SK-N-MC (cell line): Measurements from ENCODE around the gene ISM1.

ENCODE experiments used
- DNase-seq: peaks from one replicate; pipeline ENCODE4 v3.0.0-alpha.2; 2011; ENCODE audit warnings: low read depth, low spot score
- H3K27ac ChIP-seq: fragments of 200-600 bp; sonication (generic); 2 replicates; pipeline ENCODE4 v1.5.1; 2016; ENCODE audit warnings: mixed run types
- H3K36me3 ChIP-seq: fragments of 200-600 bp; sonication (generic); 2 replicates; pipeline ENCODE4 v1.6.1; 2017; ENCODE audit warnings: antibody characterized with exemption, low read length, mixed read lengths; ENCODE audit not compliant: insufficient read depth
- H3K4me3 ChIP-seq: fragments of 200-600 bp; sonication (generic); 2 replicates; pipeline ENCODE4 v1.5.1; 2016
- H3K9ac ChIP-seq: fragments of 200-600 bp; sonication (generic); 2 replicates; pipeline ENCODE4 v1.8.0; 2017; ENCODE audit warnings: mixed run types, mixed read lengths; ENCODE audit not compliant: insufficient read length
- H3K9me3 ChIP-seq: fragments of 200-600 bp; sonication (generic); 2 replicates; pipeline ENCODE4 v1.6.1; 2017; ENCODE audit warnings: low read depth, mild to moderate bottlenecking, antibody characterized with exemption, low read length, moderate library complexity, mixed read lengths
- EZH2 ChIP-seq: fragments of 200-600 bp; sonication (generic); IDR thresholded peaks from one replicate; pipeline ENCODE4 v1.6.1; 2017; ENCODE audit warnings: antibody characterized with exemption
- FOXP2 ChIP-seq: optimal IDR thresholded peaks from 2 replicates; pipeline ENCODE3; 2011; ENCODE audit warnings: mild to moderate bottlenecking, moderate library complexity; ENCODE audit not compliant: insufficient read depth; ENCODE audit errors: extremely low read length, control extremely low read depth
- POLR2AphosphoS5 ChIP-seq: IDR thresholded peaks from 2 replicates; pipeline ENCODE4 v1.6.1; 2012; ENCODE audit warnings: mild to moderate bottlenecking, low read depth, low read length, borderline replicate concordance

Gene ISM1

GRCh38 chr20:13220904-13221297, at the start of gene ISM1:
Gene ISM1, plus strand, starts transcription at chr20:13221274. Its CDS starts 503 bp downstream, at chr20:13221777.
- H3K4me3 ChIP-seq, result peak within 1 kb of the TSS; percentile 58
- H3K9ac ChIP-seq, result no peak within 1 kb of the TSS
- no peak for DNase-seq
- TF ChIP-seq EZH2 (no peak), FOXP2 (no peak), POLR2AphosphoS5 (no peak)
- H3K27ac ChIP-seq, result no peak within 1 kb of the TSS
- H3K9me3 ChIP-seq, result no peaks in the 10 kb centered on the region
- H3K36me3 ChIP-seq, result no peaks in the 10 kb centered on the region

- DNase-seq, result no peak
- no peak overlapping the region for H3K27ac ChIP-seq
- TF ChIP-seq FOXP2 (no peak), POLR2AphosphoS5 (no peak), EZH2 (no peak)
Measured at GRCh38 chr20:13173201-13173600, 47.9 kb upstream of the ISM1 start.

GRCh38 chr20:13174402-13174801, 46.7 kb upstream of the ISM1 start:
- TF ChIP-seq FOXP2 (no peak), POLR2AphosphoS5 (no peak), EZH2 (no peak)
- no peaks in the 10 kb centered on the region for H3K36me3 ChIP-seq

More at GRCh38 chr20:13173201-13173600, 47.9 kb upstream of the ISM1 start:
- H3K9ac ChIP-seq, result no peak overlapping the region
- H3K36me3 ChIP-seq, result no peaks in the 10 kb centered on the region
- H3K4me3 ChIP-seq, result no peak overlapping the region
- no peaks in the 10 kb centered on the region for H3K9me3 ChIP-seq

GRCh38 chr20:13180986-13181889, 39.8 kb upstream of the ISM1 start:
- no peaks in the 10 kb centered on the region for H3K9me3 ChIP-seq
- TF ChIP-seq FOXP2 (no peak), EZH2 (no peak), POLR2AphosphoS5 (no peak)
- H3K4me3 ChIP-seq, result no peak overlapping the region
- no peak overlapping the region for H3K9ac ChIP-seq
- no peak overlapping the region for H3K27ac ChIP-seq
- H3K36me3 ChIP-seq, result no peaks in the 10 kb centered on the region
- DNase-seq, result no peak

More at GRCh38 chr20:13174402-13174801, 46.7 kb upstream of the ISM1 start:
- Histone ChIP-seq H3K9ac (no peak overlapping the region), H3K9me3 (no peaks in the 10 kb centered on the region), H3K4me3 (no peak overlapping the region), H3K27ac (no peak overlapping the region)
- no peak for DNase-seq

GRCh38 chr20:13183005-13183404, 38.1 kb upstream of the ISM1 start:
- no peak overlapping the region for H3K9ac ChIP-seq
- no peak for DNase-seq
- TF ChIP-seq FOXP2, result no peak
- no peak for TF ChIP-seq EZH2
- no peak for TF ChIP-seq POLR2AphosphoS5
- no peak overlapping the region for H3K27ac ChIP-seq
- H3K36me3 ChIP-seq, result no peaks in the 10 kb centered on the region
- H3K9me3 ChIP-seq, result no peaks in the 10 kb centered on the region
- H3K4me3 ChIP-seq, result no peak overlapping the region

GRCh38 chr20:13186043-13186774, 34.9 kb upstream of the ISM1 start:
- no peak overlapping the region for H3K27ac ChIP-seq
- H3K9me3 ChIP-seq, result no peaks in the 10 kb centered on the region
- no peak overlapping the region for H3K9ac ChIP-seq
- no peak for DNase-seq
- TF ChIP-seq EZH2 (no peak), FOXP2 (no peak), POLR2AphosphoS5 (no peak)
- no peaks in the 10 kb centered on the region for H3K36me3 ChIP-seq
- H3K4me3 ChIP-seq, result no peak overlapping the region

GRCh38 chr20:13187899-13188298, 33.2 kb upstream of the ISM1 start:
- no peak overlapping the region for H3K9ac ChIP-seq
- no peak overlapping the region for H3K27ac ChIP-seq
- no peaks in the 10 kb centered on the region for H3K36me3 ChIP-seq
- DNase-seq, result no peak
- no peaks in the 10 kb centered on the region for H3K9me3 ChIP-seq
- TF ChIP-seq EZH2 (no peak), POLR2AphosphoS5 (no peak), FOXP2 (no peak)
- H3K4me3 ChIP-seq, result no peak overlapping the region

- Histone ChIP-seq H3K9ac (no peak overlapping the region), H3K4me3 (no peak overlapping the region), H3K9me3 (no peaks in the 10 kb centered on the region), H3K27ac (no peak overlapping the region), H3K36me3 (no peaks in the 10 kb centered on the region)
- no peak for DNase-seq
- TF ChIP-seq FOXP2, result no peak
- TF ChIP-seq POLR2AphosphoS5, result no peak
Measured at GRCh38 chr20:13199279-13199678, 21.8 kb upstream of the ISM1 start.
